GM19467 (cell line): ENCODE results near the gene FMNL1.

ENCODE experiments used
- ATAC-seq: cut with Tn5 transposase; IDR thresholded peaks from one replicate; pipeline ENCODE4 v1.9.1; 2021; ENCODE audit warnings: mild to moderate bottlenecking, moderate library complexity; ENCODE audit not compliant: unreplicated experiment

Gene FMNL1

GRCh38 chr17:45222996-45223538 is 1.4 kb downstream of the FMNL1 start:
- ATAC-seq = no peak

DNA sequence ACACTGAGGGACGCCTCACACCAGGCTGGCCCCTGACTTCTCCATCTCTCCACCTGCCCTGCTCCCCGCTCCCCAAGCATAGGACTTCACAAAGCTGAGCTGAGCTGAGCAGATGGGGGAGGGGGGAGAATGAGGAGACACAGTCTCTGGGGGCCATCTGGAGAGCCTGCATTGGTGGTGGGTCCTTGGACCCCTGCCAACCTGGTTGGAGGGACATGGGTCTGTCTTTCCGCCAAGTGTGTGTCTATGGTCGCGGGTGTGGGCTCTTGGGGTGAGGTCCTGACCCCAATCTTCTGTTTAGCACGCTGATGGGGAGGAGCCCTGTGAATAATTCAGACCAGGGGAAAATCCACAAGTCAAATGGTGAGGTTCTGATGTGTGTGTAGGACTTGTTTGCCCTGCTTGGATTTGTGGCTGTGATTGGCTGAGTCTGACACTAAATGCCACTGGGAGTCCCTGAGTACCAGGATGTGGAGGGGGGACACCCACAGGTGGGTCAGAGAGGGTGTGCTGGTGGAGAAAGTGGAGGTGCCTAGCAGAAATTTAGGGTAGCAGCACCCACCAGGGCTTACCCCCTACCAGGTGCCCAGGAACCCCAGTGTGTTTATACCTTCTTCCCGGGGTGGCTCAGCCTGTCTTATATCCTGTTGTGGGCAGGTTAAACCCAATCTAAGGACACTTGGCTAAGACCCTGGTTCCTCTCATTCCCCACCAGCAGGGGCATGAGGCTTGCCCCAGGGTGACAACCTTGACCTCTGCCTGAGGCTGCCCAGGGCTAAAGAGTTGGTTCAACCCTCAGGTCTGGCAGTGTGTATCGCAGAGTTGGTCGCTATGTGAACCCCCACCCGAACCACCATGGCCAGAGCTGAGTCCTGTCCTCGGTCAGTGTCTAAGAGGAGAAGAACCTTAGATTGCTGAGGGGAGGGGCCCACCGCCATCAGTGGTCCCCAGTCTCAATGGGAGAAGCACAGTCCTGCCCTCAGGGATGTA is 2.1 kb downstream of the FMNL1 start:
- ATAC-seq = no peak

- ATAC-seq = no peak
Observed at GRCh38 chr17:45224671-45225050, 3.0 kb downstream of the FMNL1 start.

- no peak for ATAC-seq
Observed at GRCh38 chr17:45225051-45225700, 3.5 kb downstream of the FMNL1 start.

DNA sequence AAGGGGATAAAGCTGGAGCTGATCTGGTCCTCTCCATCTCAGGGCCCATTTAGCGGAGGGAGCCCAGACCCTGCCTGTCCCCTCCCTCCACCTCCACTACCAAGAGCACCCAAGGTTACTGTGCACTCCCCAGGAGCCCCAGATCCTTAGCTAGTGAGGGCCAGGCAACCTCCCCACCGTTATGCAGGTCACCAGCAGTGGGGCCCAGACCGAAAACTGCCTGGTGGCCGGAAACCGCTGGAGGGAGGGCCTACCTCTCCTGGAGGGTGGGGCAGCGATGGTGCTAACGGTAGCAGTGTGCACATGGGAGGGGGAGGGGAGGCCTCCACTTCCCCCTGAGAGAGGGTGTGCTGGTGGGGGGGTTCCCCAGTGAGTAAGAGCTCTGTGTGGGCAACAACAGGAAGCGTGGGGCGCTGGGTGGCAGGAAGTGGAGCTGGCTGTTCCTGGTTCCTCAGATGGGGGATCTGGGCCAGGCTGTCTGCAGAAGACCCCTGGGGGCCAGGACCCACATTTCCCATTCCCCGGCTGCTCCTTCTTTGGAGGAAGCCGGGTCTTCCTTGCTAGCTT is 4.4 kb downstream of the FMNL1 start:
- peak; percentile 42 for ATAC-seq

DNA sequence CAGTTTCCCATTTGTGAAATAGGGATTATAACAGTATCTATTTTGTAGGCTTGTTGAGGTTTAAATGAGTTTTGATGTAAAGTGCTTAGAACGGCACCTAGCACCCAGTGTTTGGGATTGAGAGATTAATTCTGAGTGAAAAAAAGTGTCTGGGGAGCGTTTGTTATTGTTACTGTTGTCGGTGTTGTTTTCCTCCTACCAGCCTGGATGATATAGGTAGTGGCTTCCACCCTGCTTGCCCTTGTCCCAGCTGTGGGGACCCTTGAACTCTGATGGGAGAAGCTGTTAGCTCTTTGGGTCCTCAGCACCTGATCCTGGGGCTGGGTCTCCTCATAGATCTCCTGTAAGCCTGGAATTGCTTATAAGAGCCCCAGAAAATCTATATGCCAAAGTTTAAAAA is 4.9 kb downstream of the FMNL1 start:
- ATAC-seq = no peak

DNA sequence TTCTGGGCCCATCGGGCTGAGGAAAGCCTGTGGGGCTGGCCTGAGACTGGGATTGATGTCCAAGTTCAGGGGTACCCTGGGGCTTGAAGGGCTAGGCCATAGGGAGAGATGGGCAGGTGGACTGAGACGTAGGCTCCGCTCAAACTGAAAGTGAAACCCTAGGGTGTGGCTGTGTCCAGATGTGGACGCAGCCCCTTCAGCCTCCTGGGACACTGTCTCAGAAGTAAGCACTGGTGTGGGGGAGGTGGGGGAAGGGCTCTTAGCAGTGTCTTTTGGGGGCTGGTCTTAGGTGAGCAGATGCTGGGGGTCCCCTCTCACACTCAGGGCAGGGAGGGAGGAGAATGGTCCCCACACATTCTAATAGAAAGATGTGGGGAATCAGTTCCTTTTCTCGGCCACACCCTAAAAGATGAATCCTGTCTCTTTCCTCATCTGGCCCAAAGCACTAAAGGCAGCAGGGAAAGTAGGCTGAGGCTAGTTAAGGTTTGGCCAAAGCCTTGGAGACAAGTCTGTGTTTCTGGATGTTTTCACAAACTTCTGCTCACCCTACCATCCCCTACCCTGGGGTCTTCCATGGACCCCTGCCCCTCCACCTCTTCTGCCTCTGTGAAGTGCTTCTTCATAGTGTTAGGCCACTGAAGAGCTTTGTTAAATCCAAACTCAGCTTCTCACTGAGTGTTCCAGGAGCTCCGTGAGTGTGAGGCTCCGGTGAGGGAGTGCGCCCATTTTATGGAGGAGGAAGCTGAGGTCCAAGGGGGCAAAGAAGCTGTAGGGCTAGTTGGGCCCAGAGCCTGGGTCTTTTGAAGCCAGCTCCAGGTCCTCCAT is 5.6 kb downstream of the FMNL1 start:
- ATAC-seq = no peak

GRCh38 chr17:45227926-45228762 is 6.5 kb downstream of the FMNL1 start:
- ATAC-seq = no peak

DNA sequence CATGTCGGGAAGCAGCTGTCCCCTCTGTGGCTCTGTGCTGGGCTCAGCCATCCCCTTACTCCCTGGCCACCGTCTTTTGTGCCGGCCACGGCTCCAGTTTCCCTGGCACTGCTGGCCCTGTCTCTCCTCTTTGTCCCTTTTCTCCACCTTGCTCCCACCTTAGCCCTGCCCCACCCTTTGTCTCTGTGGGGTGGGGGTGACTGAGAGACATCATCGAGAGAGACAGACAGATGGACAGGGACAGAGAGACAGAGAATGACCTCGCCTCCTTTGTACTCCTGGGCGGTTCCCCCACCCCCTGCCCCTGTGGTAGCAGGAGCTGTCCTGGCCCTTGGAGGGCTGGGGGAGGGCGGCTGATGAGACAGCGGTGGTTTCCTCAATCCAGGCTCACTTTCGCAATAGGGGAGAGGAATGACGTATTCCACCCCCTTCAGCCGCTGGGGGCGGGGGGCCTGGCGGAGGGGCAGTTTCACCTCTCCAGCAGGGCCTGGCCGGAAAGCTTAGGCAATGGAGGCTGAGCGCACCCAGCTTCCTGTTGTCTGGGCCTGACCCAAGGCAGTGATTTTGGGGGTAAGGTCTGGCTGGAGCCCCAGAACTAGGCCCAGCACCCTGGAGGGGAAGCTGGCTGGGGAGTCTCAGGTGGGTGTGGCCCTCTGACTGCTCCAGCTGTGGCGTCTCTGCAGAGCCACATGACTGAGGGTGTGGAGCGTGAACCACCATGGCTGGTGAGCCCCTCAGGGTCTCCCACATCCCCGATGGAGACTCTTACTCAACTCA is 7.3 kb downstream of the FMNL1 start:
- ATAC-seq = peak; percentile 33

DNA sequence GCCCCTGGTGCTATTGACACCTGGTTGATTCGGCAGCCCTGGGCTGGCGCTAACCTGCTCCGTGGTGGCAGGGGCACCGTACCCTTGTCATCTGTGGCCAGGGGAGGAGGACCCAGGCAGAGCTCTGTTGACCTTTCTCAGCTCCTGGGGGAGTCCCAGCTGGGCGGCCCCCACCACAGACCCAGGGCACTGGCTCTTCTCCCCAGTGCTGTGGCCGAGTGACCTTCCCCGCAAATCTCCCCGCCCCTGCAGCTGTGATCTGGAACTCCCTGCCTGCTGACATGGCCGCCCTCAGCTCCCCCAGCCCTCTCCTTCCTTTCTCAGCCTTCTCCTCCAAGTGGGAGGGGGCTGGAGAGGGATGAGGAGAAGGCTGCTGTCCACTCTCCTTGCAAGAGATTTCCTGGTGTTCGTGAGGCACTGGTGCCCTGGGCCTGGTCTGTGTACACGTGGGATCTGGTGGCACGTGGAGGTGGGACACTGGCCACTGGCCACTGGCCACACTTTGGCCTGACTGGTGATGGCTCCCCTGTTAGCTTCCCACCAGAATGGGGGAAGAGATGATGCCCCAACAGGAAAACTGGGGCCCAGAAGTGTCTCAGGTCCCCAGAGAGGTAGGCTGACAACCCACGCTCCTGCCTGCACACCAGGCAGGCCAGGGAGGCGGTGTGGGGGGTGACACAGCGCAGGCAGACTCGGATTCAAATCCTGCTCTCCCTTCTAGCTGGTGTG is 8.2 kb downstream of the FMNL1 start:
- ATAC-seq = no peak

DNA sequence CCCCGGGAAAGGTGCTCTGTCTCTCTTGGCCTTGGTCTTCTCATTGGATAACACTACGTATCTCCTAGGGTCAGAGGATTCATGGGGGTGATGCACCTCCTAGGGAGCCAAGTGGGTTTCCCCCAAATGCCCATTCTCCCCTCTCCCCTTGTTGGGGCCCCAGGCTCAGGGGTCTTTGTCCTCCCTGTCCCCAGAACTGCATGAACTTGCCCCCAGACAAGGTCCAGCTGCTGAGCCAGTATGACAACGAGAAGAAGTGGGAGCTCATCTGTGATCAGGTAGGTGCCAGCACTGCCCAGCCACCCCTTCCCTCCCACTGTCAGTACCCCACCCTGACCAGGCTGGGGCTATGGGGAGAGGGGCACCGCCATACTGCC is 8.7 kb downstream of the FMNL1 start:
- no peak for ATAC-seq

DNA sequence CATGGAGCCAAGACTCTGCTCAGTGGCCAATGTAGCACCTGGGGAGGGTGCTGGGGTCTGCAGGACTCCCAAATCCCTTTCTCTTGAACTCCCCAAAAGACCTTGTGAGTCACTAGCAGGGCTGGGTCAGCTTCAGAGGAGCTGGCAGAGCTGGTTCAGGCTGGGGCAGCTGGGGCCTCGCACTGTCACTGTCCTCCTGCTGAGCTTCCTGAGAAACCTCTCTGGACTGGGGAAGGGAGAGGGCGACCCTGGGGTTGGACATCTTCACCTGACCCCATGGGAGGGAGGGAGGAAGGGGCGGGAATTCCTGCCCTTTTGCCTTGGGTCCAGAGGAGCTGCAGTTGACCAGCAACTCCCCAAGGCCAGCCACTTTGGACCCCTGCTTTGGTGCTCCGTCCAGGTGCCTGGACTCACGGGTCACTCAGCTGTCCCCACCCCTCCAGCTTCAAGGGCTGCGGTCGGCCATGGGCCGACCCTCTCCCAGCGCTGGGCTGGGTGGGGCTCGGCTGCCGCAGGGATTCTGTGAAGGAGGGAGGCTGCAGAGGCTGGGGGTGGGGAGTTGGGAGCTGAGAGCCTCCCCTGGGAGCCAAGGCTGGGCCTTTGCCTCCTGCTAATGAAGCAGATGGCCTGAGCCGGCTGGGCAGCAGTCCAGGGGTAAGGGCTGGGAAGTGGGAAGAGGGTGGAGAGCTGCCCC is 9.2 kb downstream of the FMNL1 start:
- ATAC-seq = no peak

GRCh38 chr17:45231481-45232116 is 9.9 kb downstream of the FMNL1 start:
- no peak for ATAC-seq

GRCh38 chr17:45232514-45233422 is 11.1 kb downstream of the FMNL1 start:
- no peak for ATAC-seq

DNA sequence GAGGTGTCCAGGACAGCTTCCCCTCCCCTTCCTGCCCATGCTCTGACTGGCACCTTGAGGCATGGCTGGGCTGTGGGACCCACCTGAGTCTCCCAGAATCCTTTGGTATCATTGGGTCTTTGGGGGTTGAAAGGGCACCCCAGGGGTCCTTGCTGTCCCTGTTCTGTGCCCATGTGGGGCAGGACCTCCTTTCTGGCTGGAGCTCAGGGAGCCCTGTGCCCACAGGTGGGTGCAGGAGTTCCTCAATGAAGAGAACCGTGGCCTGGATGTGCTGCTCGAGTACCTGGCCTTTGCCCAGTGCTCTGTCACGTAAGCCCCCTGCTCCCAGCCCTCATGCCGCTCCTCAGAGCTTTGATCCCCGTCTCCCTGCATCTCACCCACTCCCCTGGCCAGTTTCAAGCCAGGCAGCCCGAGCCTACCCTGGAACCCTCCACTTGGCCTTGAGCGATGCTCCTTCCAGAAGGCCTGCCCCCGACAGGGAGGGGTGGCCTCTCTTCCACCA is 11.8 kb downstream of the FMNL1 start:
- no peak for ATAC-seq
